Measurements from ENCODE around the gene MAP4K1.

Gene MAP4K1

DNA sequence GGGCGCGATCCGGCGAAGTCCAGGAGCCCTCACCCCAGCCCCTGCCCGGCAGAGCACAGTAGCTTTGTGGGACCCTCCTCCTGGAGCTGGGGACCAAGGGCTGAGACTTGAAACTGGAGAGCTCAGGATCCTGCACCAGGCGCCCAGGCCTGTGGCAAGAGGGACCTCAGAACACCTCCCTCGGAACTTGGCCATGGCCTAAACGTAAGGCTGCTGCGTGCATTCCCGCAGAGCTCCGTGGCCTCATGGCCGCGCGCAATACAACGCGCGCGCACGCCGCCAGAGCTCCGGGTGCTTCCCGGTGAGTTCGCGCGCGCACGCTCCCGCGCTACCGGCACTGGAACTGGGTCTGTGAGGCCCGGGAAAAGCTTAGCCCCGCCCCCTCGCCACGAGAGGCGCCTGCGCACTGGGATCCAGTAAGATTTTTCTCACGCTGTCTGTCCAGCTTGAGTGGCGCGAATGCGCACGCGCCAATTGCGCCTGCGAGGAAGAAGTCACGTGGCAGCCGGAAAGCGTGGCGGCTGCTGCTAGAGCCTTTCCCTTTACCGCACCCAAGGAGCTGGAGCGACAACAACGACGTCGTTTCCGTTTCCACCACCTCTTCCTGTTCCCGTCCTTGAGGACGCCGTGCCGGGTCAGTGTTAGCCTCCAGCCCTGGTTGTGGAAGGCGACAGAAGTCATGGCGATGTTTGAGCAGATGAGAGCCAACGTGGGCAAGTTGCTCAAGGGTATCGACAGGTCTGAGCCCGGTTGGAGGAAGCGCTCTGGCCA lies 1.0 kb upstream of the MAP4K1 start, which contains the start of gene EIF3K:
EIF3K (plus strand) TSS at position 599 of the 771 bp plus-strand sequence; CDS start at position 680, 81 bp downstream.
- peak within 1 kb of the TSS; percentile 28 for H3K4me3 ChIP-seq (IDR thresholded peaks at IDR 0.05; ENCODE audit: insufficient read depth, low read depth, low read length)
- H3K27me3 ChIP-seq (ENCODE audit: insufficient read depth, low read depth): no peaks in the 10 kb centered on the region
- H3K79me2 ChIP-seq (ENCODE audit: insufficient read depth, low read depth): peaks cover 47% of the 10 kb centered on the region
- H2AFZ ChIP-seq (ENCODE audit: low read depth): peak within 1 kb of the TSS; percentile 63
- H3K4me1 ChIP-seq (ENCODE audit: low read depth, poor library complexity, severe bottlenecking): peaks cover 17% of the 10 kb centered on the region
- H3K27ac ChIP-seq: peak within 1 kb of the TSS; percentile 83
- TF ChIP-seq, protein P1, sequence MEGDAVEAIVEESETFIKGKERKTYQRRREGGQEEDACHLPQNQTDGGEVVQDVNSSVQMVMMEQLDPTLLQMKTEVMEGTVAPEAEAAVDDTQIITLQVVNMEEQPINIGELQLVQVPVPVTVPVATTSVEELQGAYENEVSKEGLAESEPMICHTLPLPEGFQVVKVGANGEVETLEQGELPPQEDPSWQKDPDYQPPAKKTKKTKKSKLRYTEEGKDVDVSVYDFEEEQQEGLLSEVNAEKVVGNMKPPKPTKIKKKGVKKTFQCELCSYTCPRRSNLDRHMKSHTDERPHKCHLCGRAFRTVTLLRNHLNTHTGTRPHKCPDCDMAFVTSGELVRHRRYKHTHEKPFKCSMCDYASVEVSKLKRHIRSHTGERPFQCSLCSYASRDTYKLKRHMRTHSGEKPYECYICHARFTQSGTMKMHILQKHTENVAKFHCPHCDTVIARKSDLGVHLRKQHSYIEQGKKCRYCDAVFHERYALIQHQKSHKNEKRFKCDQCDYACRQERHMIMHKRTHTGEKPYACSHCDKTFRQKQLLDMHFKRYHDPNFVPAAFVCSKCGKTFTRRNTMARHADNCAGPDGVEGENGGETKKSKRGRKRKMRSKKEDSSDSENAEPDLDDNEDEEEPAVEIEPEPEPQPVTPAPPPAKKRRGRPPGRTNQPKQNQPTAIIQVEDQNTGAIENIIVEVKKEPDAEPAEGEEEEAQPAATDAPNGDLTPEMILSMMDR (conservative IDR thresholded peaks at IDR 0.05; ENCODE audit: low read depth, low read length): no peak
- peaks cover 9% of the 10 kb centered on the region; the same call in 1 of the 2 replicates for H3K36me3 ChIP-seq (ENCODE audit: insufficient read depth)
- no peaks in the 10 kb centered on the region for H4K20me1 ChIP-seq (ENCODE audit: insufficient read depth)
- peak within 1 kb of the TSS; percentile 76 for H3K9ac ChIP-seq
- H3K4me2 ChIP-seq: peak within 1 kb of the TSS; percentile 89

DNA sequence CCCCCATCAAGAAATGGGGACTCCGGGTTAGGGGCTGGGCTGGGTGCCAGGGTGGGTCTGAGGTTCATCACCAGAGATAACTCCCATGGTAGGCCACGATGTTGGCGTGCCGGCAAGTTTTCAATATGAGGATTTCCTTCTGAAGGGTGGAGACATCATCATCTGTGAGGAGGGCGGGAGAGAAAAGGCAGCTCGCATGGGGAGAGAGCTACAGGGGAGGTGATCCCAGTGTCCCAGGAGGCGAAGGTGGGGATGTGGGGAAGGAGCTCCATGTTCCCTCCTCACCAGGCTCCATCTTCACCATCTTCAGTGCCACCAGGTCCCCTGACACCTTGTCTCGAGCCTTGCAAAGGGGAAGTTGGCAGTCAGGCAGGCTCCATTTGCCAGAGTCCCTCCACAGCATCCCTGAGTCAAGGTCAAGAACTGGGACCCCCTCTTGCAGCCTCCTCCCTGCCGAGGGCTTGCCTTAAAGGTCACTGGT lies 430 bp downstream of the MAP4K1 start:
- Histone ChIP-seq H3K27ac (peak overlapping the region; percentile 83), H2AFZ (ENCODE audit: low read depth) (peak overlapping the region; percentile 63), H3K27me3 (ENCODE audit: insufficient read depth, low read depth) (no peaks in the 10 kb centered on the region), H3K4me1 (ENCODE audit: low read depth, poor library complexity, severe bottlenecking) (peaks cover 17% of the 10 kb centered on the region), H3K9ac (peak overlapping the region; percentile 76; the same call in 1 of the 2 replicates), H3K4me2 (peak overlapping the region; percentile 89), H3K4me3 (IDR thresholded peaks at IDR 0.05; ENCODE audit: insufficient read depth, low read depth, low read length) (no peak overlapping the region), H3K36me3 (ENCODE audit: insufficient read depth) (0 out of 2 replicates have a peak, but pooled peaks cover 7% of the 10 kb centered on the region), H4K20me1 (ENCODE audit: insufficient read depth) (no peaks in the 10 kb centered on the region), H3K79me2 (ENCODE audit: insufficient read depth, low read depth) (peaks cover 47% of the 10 kb centered on the region)
- TF ChIP-seq, protein P1 (conservative IDR thresholded peaks at IDR 0.05; ENCODE audit: low read depth, low read length): no peak

DNA sequence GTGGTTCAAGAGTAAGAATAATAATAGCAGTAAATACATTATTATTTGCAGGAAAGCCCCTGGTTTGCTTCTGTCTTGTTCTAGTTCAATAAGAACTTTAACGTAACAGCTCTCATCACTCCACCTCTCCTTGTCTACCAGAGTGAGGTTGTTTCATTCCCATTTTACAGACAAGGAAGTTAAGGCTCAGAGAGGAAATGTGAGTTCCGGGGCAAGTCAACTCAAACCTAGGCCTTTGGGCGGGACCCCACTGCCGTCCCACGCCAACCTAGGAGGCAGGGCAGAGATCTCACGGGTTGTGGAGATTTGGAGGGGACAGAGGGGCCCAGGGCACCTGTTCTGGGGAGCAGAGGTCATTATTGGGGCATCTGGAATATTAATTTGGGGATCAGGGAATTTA lies 1.5 kb downstream of the MAP4K1 start:
- H3K27me3 ChIP-seq (ENCODE audit: insufficient read depth, low read depth): no peaks in the 10 kb centered on the region
- H3K4me1 ChIP-seq (ENCODE audit: low read depth, poor library complexity, severe bottlenecking): peaks cover 17% of the 10 kb centered on the region
- H4K20me1 ChIP-seq (ENCODE audit: insufficient read depth): no peaks in the 10 kb centered on the region
- H2AFZ ChIP-seq (ENCODE audit: low read depth): no peak overlapping the region
- TF ChIP-seq, protein P1 (conservative IDR thresholded peaks at IDR 0.05; ENCODE audit: low read depth, low read length): no peak
- no peak overlapping the region for H3K4me3 ChIP-seq (IDR thresholded peaks at IDR 0.05; ENCODE audit: insufficient read depth, low read depth, low read length)
- no peak overlapping the region for H3K27ac ChIP-seq
- H3K79me2 ChIP-seq (ENCODE audit: insufficient read depth, low read depth): peaks cover 44% of the 10 kb centered on the region
- H3K36me3 ChIP-seq (ENCODE audit: insufficient read depth): 0 out of 2 replicates have a peak, but pooled peaks cover 4% of the 10 kb centered on the region
- H3K4me2 ChIP-seq: peak overlapping the region; percentile 89; the same call in 1 of the 2 replicates
- no peak overlapping the region for H3K9ac ChIP-seq

DNA sequence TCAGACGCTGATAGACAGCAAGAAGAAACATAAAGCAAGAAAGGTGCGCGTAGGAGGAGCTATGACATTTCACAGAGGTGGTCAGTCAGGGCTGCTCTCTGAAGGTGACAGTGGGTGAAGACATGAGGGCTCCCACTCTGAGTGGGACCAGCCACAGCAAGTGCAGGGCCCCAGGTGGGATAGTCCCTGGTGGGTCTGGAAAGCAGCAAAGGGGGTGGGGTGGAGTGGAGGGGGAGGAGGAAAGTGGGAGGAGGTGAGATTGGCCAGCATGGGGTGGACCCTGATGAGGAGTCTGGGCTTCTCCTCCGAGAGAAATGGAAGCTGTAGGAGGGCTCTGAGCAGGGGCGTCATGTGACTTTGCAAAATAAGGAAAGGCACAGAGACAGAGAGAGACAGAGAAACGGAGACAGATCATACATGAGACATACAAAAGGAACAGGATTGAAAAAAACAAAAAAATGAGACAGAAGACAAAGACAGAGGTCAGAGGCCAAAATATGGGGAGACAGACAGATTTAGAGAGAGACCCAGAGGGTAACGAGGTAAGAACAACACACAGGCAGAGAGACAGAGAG lies 2.7 kb downstream of the MAP4K1 start:
- H3K4me2 ChIP-seq: no peak overlapping the region
- H3K79me2 ChIP-seq (ENCODE audit: insufficient read depth, low read depth): peaks cover 33% of the 10 kb centered on the region

More for the DNA sequence above, 2.7 kb downstream of the MAP4K1 start:
- Histone ChIP-seq H3K36me3 (ENCODE audit: insufficient read depth) (no peaks in the 10 kb centered on the region), H4K20me1 (ENCODE audit: insufficient read depth) (no peaks in the 10 kb centered on the region), H3K4me1 (ENCODE audit: low read depth, poor library complexity, severe bottlenecking) (peaks cover 14% of the 10 kb centered on the region), H3K9ac (no peak overlapping the region), H3K27ac (no peak overlapping the region), H2AFZ (ENCODE audit: low read depth) (no peak overlapping the region), H3K4me3 (IDR thresholded peaks at IDR 0.05; ENCODE audit: insufficient read depth, low read depth, low read length) (no peak overlapping the region), H3K27me3 (ENCODE audit: insufficient read depth, low read depth) (no peaks in the 10 kb centered on the region)
- TF ChIP-seq, protein P1 (conservative IDR thresholded peaks at IDR 0.05; ENCODE audit: low read depth, low read length): no peak
